WTC11 (cell line): ENCODE measurements around the gene COPS6. TPM values are rescaled to one million over a fixed set of nuclear protein-coding genes. Genes with fewer than 3 reads are reported as not detected.
A peak's percentile ranks its signal among the peaks of the same experiment; 100 is the strongest.

Source experiments
- ATF1 ChIP-seq: sonication (generic); formaldehyde crosslinking; IDR thresholded peaks from 2 replicates; pipeline ENCODE4 v1.8.1; 2023; ENCODE audit warnings: mild to moderate bottlenecking, moderate library complexity, missing genetic modification reagents
- CREB1 ChIP-seq: sonication (generic); formaldehyde crosslinking; IDR thresholded peaks from 2 replicates; pipeline ENCODE4 v1.8.0; 2023; ENCODE audit warnings: mild to moderate bottlenecking, missing genetic modification reagents
- ETV6 ChIP-seq: sonication (generic); formaldehyde crosslinking; IDR thresholded peaks from 2 replicates; pipeline ENCODE4 v1.8.1; 2022; ENCODE audit warnings: mild to moderate bottlenecking, missing genetic modification reagents
- HMGA2 ChIP-seq: fragments of 250-450 bp; sonication (Bioruptor Pico); IDR thresholded peaks from 2 replicates; pipeline ENCODE4 v1.4.0; 2021; ENCODE audit warnings: mild to moderate bottlenecking, moderate library complexity
- MXD4 ChIP-seq: fragments of 250-450 bp; sonication (Bioruptor Pico); IDR thresholded peaks from 2 replicates; pipeline ENCODE4 v1.8.0; 2021; ENCODE audit warnings: mild to moderate bottlenecking, moderate library complexity, borderline replicate concordance
- MYBL2 ChIP-seq: sonication (generic); formaldehyde crosslinking; IDR thresholded peaks from 2 replicates; pipeline ENCODE4 v1.8.1; 2023; ENCODE audit warnings: mild to moderate bottlenecking, moderate library complexity, missing genetic modification reagents
- NFATC4 ChIP-seq: fragments of 250-450 bp; sonication (Bioruptor Pico); IDR thresholded peaks from 2 replicates; pipeline ENCODE4 v1.9.0; 2021; ENCODE audit warnings: mild to moderate bottlenecking
- NFE2L1 ChIP-seq: sonication (generic); formaldehyde crosslinking; IDR thresholded peaks from 2 replicates; pipeline ENCODE4 v1.8.1; 2023; ENCODE audit warnings: missing genetic modification reagents
- NR1H2 ChIP-seq: sonication (generic); formaldehyde crosslinking; IDR thresholded peaks from 2 replicates; pipeline ENCODE4 v1.9.0; 2021; ENCODE audit warnings: mild to moderate bottlenecking, moderate library complexity, missing genetic modification reagents
- NR2C2 ChIP-seq: sonication (generic); formaldehyde crosslinking; IDR thresholded peaks from 2 replicates; pipeline ENCODE4 v1.8.0; 2022; ENCODE audit warnings: mild to moderate bottlenecking, missing genetic modification reagents
- NR3C1 ChIP-seq: sonication (generic); formaldehyde crosslinking; conservative IDR thresholded peaks from 2 replicates; pipeline ENCODE4 v1.8.1; 2023; ENCODE audit warnings: low read depth, mild to moderate bottlenecking, missing genetic modification reagents
- PRRX2 ChIP-seq: fragments of 250-450 bp; sonication (Bioruptor Pico); IDR thresholded peaks from 2 replicates; pipeline ENCODE4 v1.8.0; 2021; ENCODE audit warnings: mild to moderate bottlenecking
- RORB ChIP-seq: fragments of 250-450 bp; sonication (Bioruptor Pico); IDR thresholded peaks from 2 replicates; pipeline ENCODE4 v1.9.0; 2021; ENCODE audit warnings: mild to moderate bottlenecking
- ZNF138 ChIP-seq: sonication (generic); formaldehyde crosslinking; conservative IDR thresholded peaks from 2 replicates; pipeline ENCODE4 v1.8.1; 2022; ENCODE audit warnings: mild to moderate bottlenecking, moderate library complexity, missing genetic modification reagents
- ZNF232 ChIP-seq: sonication (generic); formaldehyde crosslinking; IDR thresholded peaks from 2 replicates; pipeline ENCODE4 v1.8.0; 2022; ENCODE audit warnings: mild to moderate bottlenecking, missing genetic modification reagents
- ZNF396 ChIP-seq: fragments of 250-450 bp; sonication (Bioruptor Pico); IDR thresholded peaks from 2 replicates; pipeline ENCODE4 v1.8.0; 2021; ENCODE audit warnings: mild to moderate bottlenecking, moderate library complexity, borderline replicate concordance
- ZNF423 ChIP-seq: fragments of 250-450 bp; sonication (Bioruptor Pico); IDR thresholded peaks from 2 replicates; pipeline ENCODE4 v2.1.2; 2022; ENCODE audit warnings: mild to moderate bottlenecking, moderate library complexity
- total RNA-seq: library from RNA; stranded (reverse); gene quantifications from 3 replicates; pipeline ENCODE4 v1.2.3, GENCODE V29; 2021
- TF ChIP-seq, protein P1 (sequence below): sonication (generic); formaldehyde crosslinking; IDR thresholded peaks from 2 replicates; pipeline ENCODE4 v1.8.0; 2023; ENCODE audit warnings: mild to moderate bottlenecking, missing genetic modification reagents
- TF ChIP-seq, protein P2 (sequence below): sonication (generic); formaldehyde crosslinking; IDR thresholded peaks from 2 replicates; pipeline ENCODE4 v1.8.1; 2022; ENCODE audit warnings: missing genetic modification reagents, borderline replicate concordance
- TF ChIP-seq, protein P3 (sequence below): fragments of 200-600 bp; IDR thresholded peaks from 2 replicates; pipeline ENCODE4 v1.8.0; 2022; ENCODE audit warnings: antibody characterized with exemption
- TF ChIP-seq, protein P4 (sequence below): sonication (generic); formaldehyde crosslinking; conservative IDR thresholded peaks from 2 replicates; pipeline ENCODE4 v1.8.1; 2023; ENCODE audit warnings: mild to moderate bottlenecking, low read depth, missing genetic modification reagents, moderate library complexity
- TF ChIP-seq, protein P5 (sequence below): sonication (generic); formaldehyde crosslinking; IDR thresholded peaks from 2 replicates; pipeline ENCODE4 v1.8.1; 2022; ENCODE audit warnings: low read depth, mild to moderate bottlenecking, moderate library complexity, missing genetic modification reagents, borderline replicate concordance
- TF ChIP-seq, protein P6 (sequence below): fragments of 250-450 bp; sonication (Bioruptor Pico); IDR thresholded peaks from 2 replicates; pipeline ENCODE4 v1.8.0; 2021; ENCODE audit warnings: mild to moderate bottlenecking
- TF ChIP-seq, protein P7 (sequence below): sonication (generic); formaldehyde crosslinking; IDR thresholded peaks from 2 replicates; pipeline ENCODE4 v1.8.1; 2023; ENCODE audit warnings: mild to moderate bottlenecking, moderate library complexity, missing genetic modification reagents
- TF ChIP-seq, protein P8 (sequence below): fragments of 250-450 bp; sonication (Bioruptor Pico); IDR thresholded peaks from 2 replicates; pipeline ENCODE4 v1.9.0; 2021; ENCODE audit warnings: moderate library complexity, mild to moderate bottlenecking, inconsistent platforms, borderline replicate concordance

Gene COPS6
- total RNA-seq, 1 experiment from 2014 or later = 118 TPM

DNA sequence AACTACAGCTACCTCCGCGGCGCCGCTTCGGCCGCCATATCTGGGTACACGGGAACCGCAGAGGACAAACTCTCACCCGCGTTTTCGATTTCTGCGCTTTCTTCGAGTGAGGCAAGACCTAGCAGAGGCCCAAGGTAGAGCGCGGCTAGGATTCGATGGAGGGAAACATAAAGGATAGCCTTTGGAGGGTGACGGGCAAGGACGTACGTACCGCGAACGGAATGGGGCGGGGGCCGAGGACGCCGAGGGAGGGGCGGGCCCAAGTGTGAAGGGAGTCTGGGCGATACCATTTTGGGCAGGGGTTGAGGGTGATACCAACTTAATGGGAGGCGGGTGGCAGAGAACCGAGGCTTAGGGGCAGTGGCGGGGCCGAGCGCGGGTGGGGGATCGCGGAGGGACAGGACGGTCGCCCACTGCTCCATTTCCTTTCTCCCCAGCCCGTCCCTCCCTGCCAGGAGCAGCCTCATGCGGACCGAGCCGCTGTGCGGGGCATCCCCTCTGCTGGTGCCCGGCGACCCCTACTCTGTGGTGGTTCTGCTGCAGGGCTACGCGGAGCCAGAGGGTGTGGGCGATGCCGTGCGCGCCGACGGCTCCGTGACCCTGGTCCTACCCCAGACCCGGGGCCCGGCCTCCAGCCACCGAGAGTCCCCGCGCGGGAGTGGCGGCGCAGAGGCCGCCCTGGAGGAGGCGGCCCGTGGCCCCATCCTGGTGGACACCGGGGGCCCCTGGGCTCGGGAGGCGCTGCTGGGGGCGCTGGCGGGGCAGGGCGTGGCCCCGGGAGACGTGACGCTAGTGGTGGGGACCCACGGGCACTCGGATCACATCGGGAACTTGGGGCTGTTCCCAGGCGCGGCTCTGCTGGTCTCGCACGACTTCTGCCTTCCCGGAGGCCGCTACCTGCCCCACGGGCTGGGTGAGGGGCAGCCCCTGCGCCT, 38.4 kb downstream of the COPS6 start, which contains the start of gene MBLAC1 (continued):
- TF ChIP-seq, protein P1, sequence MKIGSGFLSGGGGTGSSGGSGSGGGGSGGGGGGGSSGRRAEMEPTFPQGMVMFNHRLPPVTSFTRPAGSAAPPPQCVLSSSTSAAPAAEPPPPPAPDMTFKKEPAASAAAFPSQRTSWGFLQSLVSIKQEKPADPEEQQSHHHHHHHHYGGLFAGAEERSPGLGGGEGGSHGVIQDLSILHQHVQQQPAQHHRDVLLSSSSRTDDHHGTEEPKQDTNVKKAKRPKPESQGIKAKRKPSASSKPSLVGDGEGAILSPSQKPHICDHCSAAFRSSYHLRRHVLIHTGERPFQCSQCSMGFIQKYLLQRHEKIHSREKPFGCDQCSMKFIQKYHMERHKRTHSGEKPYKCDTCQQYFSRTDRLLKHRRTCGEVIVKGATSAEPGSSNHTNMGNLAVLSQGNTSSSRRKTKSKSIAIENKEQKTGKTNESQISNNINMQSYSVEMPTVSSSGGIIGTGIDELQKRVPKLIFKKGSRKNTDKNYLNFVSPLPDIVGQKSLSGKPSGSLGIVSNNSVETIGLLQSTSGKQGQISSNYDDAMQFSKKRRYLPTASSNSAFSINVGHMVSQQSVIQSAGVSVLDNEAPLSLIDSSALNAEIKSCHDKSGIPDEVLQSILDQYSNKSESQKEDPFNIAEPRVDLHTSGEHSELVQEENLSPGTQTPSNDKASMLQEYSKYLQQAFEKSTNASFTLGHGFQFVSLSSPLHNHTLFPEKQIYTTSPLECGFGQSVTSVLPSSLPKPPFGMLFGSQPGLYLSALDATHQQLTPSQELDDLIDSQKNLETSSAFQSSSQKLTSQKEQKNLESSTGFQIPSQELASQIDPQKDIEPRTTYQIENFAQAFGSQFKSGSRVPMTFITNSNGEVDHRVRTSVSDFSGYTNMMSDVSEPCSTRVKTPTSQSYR = no peak
- TF ChIP-seq ETV6 (CRISPR knock-in tag) (peak; percentile 60; the same call in 1 of the 2 replicates), MXD4 (CRISPR knock-in tag) (no peak), ZNF396 (CRISPR knock-in tag) (no peak), NR2C2 (CRISPR knock-in tag) (no peak), CREB1 (CRISPR knock-in tag) (no peak), ZNF423 (CRISPR knock-in tag) (no peak), ZNF138 (CRISPR knock-in tag) (no peak), NR1H2 (CRISPR knock-in tag) (no peak), HMGA2 (no peak), PRRX2 (CRISPR knock-in tag) (no peak), NFATC4 (CRISPR knock-in tag) (no peak), ATF1 (CRISPR knock-in tag) (no peak; the same call in 1 of the 2 replicates), MYBL2 (no peak), ZNF232 (CRISPR knock-in tag) (no peak), NR3C1 (no peak), NFE2L1 (peak; percentile 12; the same call in 1 of the 2 replicates), RORB (CRISPR knock-in tag) (no peak)
- TF ChIP-seq, protein P2, sequence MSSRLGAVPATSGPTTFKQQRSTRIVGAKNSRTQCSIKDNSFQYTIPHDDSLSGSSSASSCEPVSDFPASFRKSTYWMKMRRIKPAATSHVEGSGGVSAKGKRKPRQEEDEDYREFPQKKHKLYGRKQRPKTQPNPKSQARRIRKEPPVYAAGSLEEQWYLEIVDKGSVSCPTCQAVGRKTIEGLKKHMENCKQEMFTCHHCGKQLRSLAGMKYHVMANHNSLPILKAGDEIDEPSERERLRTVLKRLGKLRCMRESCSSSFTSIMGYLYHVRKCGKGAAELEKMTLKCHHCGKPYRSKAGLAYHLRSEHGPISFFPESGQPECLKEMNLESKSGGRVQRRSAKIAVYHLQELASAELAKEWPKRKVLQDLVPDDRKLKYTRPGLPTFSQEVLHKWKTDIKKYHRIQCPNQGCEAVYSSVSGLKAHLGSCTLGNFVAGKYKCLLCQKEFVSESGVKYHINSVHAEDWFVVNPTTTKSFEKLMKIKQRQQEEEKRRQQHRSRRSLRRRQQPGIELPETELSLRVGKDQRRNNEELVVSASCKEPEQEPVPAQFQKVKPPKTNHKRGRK (CRISPR knock-in tag) = no peak
- TF ChIP-seq, protein P3, sequence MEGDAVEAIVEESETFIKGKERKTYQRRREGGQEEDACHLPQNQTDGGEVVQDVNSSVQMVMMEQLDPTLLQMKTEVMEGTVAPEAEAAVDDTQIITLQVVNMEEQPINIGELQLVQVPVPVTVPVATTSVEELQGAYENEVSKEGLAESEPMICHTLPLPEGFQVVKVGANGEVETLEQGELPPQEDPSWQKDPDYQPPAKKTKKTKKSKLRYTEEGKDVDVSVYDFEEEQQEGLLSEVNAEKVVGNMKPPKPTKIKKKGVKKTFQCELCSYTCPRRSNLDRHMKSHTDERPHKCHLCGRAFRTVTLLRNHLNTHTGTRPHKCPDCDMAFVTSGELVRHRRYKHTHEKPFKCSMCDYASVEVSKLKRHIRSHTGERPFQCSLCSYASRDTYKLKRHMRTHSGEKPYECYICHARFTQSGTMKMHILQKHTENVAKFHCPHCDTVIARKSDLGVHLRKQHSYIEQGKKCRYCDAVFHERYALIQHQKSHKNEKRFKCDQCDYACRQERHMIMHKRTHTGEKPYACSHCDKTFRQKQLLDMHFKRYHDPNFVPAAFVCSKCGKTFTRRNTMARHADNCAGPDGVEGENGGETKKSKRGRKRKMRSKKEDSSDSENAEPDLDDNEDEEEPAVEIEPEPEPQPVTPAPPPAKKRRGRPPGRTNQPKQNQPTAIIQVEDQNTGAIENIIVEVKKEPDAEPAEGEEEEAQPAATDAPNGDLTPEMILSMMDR = no peak
- TF ChIP-seq, protein P4, sequence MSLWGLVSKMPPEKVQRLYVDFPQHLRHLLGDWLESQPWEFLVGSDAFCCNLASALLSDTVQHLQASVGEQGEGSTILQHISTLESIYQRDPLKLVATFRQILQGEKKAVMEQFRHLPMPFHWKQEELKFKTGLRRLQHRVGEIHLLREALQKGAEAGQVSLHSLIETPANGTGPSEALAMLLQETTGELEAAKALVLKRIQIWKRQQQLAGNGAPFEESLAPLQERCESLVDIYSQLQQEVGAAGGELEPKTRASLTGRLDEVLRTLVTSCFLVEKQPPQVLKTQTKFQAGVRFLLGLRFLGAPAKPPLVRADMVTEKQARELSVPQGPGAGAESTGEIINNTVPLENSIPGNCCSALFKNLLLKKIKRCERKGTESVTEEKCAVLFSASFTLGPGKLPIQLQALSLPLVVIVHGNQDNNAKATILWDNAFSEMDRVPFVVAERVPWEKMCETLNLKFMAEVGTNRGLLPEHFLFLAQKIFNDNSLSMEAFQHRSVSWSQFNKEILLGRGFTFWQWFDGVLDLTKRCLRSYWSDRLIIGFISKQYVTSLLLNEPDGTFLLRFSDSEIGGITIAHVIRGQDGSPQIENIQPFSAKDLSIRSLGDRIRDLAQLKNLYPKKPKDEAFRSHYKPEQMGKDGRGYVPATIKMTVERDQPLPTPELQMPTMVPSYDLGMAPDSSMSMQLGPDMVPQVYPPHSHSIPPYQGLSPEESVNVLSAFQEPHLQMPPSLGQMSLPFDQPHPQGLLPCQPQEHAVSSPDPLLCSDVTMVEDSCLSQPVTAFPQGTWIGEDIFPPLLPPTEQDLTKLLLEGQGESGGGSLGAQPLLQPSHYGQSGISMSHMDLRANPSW (CRISPR knock-in tag) = no peak
- TF ChIP-seq, protein P5, sequence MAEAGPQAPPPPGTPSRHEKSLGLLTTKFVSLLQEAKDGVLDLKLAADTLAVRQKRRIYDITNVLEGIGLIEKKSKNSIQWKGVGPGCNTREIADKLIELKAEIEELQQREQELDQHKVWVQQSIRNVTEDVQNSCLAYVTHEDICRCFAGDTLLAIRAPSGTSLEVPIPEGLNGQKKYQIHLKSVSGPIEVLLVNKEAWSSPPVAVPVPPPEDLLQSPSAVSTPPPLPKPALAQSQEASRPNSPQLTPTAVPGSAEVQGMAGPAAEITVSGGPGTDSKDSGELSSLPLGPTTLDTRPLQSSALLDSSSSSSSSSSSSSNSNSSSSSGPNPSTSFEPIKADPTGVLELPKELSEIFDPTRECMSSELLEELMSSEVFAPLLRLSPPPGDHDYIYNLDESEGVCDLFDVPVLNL (CRISPR knock-in tag) = no peak
- TF ChIP-seq, protein P6, sequence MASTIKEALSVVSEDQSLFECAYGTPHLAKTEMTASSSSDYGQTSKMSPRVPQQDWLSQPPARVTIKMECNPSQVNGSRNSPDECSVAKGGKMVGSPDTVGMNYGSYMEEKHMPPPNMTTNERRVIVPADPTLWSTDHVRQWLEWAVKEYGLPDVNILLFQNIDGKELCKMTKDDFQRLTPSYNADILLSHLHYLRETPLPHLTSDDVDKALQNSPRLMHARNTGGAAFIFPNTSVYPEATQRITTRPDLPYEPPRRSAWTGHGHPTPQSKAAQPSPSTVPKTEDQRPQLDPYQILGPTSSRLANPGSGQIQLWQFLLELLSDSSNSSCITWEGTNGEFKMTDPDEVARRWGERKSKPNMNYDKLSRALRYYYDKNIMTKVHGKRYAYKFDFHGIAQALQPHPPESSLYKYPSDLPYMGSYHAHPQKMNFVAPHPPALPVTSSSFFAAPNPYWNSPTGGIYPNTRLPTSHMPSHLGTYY (CRISPR knock-in tag) = peak; percentile 23; the same call in 1 of the 2 replicates
- TF ChIP-seq, protein P7, sequence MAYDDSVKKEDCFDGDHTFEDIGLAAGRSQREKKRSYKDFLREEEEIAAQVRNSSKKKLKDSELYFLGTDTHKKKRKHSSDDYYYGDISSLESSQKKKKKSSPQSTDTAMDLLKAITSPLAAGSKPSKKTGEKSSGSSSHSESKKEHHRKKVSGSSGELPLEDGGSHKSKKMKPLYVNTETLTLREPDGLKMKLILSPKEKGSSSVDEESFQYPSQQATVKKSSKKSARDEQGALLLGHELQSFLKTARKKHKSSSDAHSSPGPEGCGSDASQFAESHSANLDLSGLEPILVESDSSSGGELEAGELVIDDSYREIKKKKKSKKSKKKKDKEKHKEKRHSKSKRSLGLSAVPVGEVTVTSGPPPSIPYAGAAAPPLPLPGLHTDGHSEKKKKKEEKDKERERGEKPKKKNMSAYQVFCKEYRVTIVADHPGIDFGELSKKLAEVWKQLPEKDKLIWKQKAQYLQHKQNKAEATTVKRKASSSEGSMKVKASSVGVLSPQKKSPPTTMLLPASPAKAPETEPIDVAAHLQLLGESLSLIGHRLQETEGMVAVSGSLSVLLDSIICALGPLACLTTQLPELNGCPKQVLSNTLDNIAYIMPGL = peak; percentile 92
- TF ChIP-seq, protein P8, sequence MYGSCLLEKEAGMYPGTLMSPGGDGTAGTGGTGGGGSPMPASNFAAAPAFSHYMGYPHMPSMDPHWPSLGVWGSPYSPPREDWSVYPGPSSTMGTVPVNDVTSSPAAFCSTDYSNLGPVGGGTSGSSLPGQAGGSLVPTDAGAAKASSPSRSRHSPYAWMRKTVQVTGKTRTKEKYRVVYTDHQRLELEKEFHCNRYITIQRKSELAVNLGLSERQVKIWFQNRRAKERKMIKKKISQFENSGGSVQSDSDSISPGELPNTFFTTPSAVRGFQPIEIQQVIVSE (CRISPR knock-in tag) = no peak
